Measurements from ENCODE around the gene XXYLT1. TPM values are rescaled to one million over a fixed set of nuclear protein-coding genes. Genes with fewer than 3 reads are reported as not detected.

XXYLT1 gene
- total RNA-seq, 2 experiments from 2014 or later: 8.8 to 9.6 TPM

- Mint-ChIP-seq H3K4me1 (peaks cover 9% of the 10 kb centered on the region), H3K9me3 (no peaks in the 10 kb centered on the region), H3K4me3 (peak overlapping the region; percentile 58), H3K27ac (no peak overlapping the region), H3K27me3 (no peaks in the 10 kb centered on the region), H3K36me3 (no peaks in the 10 kb centered on the region)
- DNase-seq: no peak
These were observed 165.0 kb downstream of the XXYLT1 start for GRCh38 chr3:195105841-195106417.

GRCh38 chr3:195105389-195105788 lies 165.6 kb downstream of the XXYLT1 start:
- H3K4me3 Mint-ChIP-seq: no peak overlapping the region
- H3K9me3 Mint-ChIP-seq: no peaks in the 10 kb centered on the region
- DNase-seq: no peak
- H3K36me3 Mint-ChIP-seq: no peaks in the 10 kb centered on the region
- no peaks in the 10 kb centered on the region for H3K27me3 Mint-ChIP-seq
- no peak overlapping the region for H3K27ac Mint-ChIP-seq
- H3K4me1 Mint-ChIP-seq: peaks cover 9% of the 10 kb centered on the region

GRCh38 chr3:195104340-195104739 lies 166.6 kb downstream of the XXYLT1 start:
- no peaks in the 10 kb centered on the region for H3K27me3 Mint-ChIP-seq
- no peaks in the 10 kb centered on the region for H3K9me3 Mint-ChIP-seq
- no peak overlapping the region for H3K4me3 Mint-ChIP-seq
- no peak overlapping the region for H3K27ac Mint-ChIP-seq
- no peaks in the 10 kb centered on the region for H3K36me3 Mint-ChIP-seq
- DNase-seq: no peak
- H3K4me1 Mint-ChIP-seq: peaks cover 9% of the 10 kb centered on the region

GRCh38 chr3:195103623-195104022 lies 167.3 kb downstream of the XXYLT1 start:
- Mint-ChIP-seq H3K36me3 (no peaks in the 10 kb centered on the region), H3K4me3 (no peak overlapping the region), H3K9me3 (no peaks in the 10 kb centered on the region), H3K27ac (no peak overlapping the region), H3K27me3 (no peaks in the 10 kb centered on the region), H3K4me1 (peaks cover 9% of the 10 kb centered on the region)
- no peak for DNase-seq

GRCh38 chr3:195102609-195103467 lies 168.1 kb downstream of the XXYLT1 start:
- H3K4me3 Mint-ChIP-seq: no peak overlapping the region
- H3K27ac Mint-ChIP-seq: no peak overlapping the region
- H3K4me1 Mint-ChIP-seq: peaks cover 14% of the 10 kb centered on the region
- H3K9me3 Mint-ChIP-seq: no peaks in the 10 kb centered on the region
- H3K36me3 Mint-ChIP-seq: no peaks in the 10 kb centered on the region
- H3K27me3 Mint-ChIP-seq: no peaks in the 10 kb centered on the region
- no peak for DNase-seq

GRCh38 chr3:195101927-195102608 lies 168.9 kb downstream of the XXYLT1 start:
- Mint-ChIP-seq H3K4me1 (peaks cover 14% of the 10 kb centered on the region), H3K36me3 (no peaks in the 10 kb centered on the region), H3K27me3 (no peaks in the 10 kb centered on the region), H3K27ac (no peak overlapping the region), H3K9me3 (no peaks in the 10 kb centered on the region), H3K4me3 (no peak overlapping the region)
- no peak for DNase-seq

- no peaks in the 10 kb centered on the region for H3K27me3 Mint-ChIP-seq
- H3K9me3 Mint-ChIP-seq: no peaks in the 10 kb centered on the region
- H3K36me3 Mint-ChIP-seq: no peaks in the 10 kb centered on the region
- DNase-seq: no peak
- peaks cover 13% of the 10 kb centered on the region for H3K4me1 Mint-ChIP-seq
- H3K27ac Mint-ChIP-seq: peak overlapping the region; percentile 40
- no peak overlapping the region for H3K4me3 Mint-ChIP-seq
These were observed 169.9 kb downstream of the XXYLT1 start for GRCh38 chr3:195101001-195101583.

- Mint-ChIP-seq H3K27ac (no peak overlapping the region), H3K27me3 (no peaks in the 10 kb centered on the region)
These were observed 170.8 kb downstream of the XXYLT1 start for GRCh38 chr3:195099951-195100785.

GRCh38 chr3:195098741-195099525 lies 172.0 kb downstream of the XXYLT1 start:
- peaks cover 3% of the 10 kb centered on the region for H3K36me3 Mint-ChIP-seq
- no peak overlapping the region for H3K27ac Mint-ChIP-seq
- H3K9me3 Mint-ChIP-seq: no peaks in the 10 kb centered on the region
- peaks cover 20% of the 10 kb centered on the region for H3K4me1 Mint-ChIP-seq
- no peaks in the 10 kb centered on the region for H3K27me3 Mint-ChIP-seq
- H3K4me3 Mint-ChIP-seq: no peak overlapping the region
- DNase-seq: no peak

More at GRCh38 chr3:195099951-195100785, 170.8 kb downstream of the XXYLT1 start:
- no peak for DNase-seq
- Mint-ChIP-seq H3K4me1 (peaks cover 16% of the 10 kb centered on the region), H3K4me3 (no peak overlapping the region), H3K9me3 (no peaks in the 10 kb centered on the region), H3K36me3 (no peaks in the 10 kb centered on the region)

GRCh38 chr3:195097331-195098255 lies 173.4 kb downstream of the XXYLT1 start:
- Mint-ChIP-seq H3K9me3 (no peaks in the 10 kb centered on the region), H3K4me1 (peaks cover 20% of the 10 kb centered on the region), H3K4me3 (no peak overlapping the region), H3K27ac (no peak overlapping the region), H3K36me3 (peaks cover 4% of the 10 kb centered on the region), H3K27me3 (no peaks in the 10 kb centered on the region)
- no peak for DNase-seq

- H3K27ac Mint-ChIP-seq: no peak overlapping the region
- H3K9me3 Mint-ChIP-seq: no peaks in the 10 kb centered on the region
- no peak overlapping the region for H3K4me3 Mint-ChIP-seq
- no peak for DNase-seq
- H3K27me3 Mint-ChIP-seq: no peaks in the 10 kb centered on the region
- peaks cover 4% of the 10 kb centered on the region for H3K36me3 Mint-ChIP-seq
- H3K4me1 Mint-ChIP-seq: peaks cover 16% of the 10 kb centered on the region
These were observed 174.3 kb downstream of the XXYLT1 start for GRCh38 chr3:195096484-195097330.

- H3K4me1 Mint-ChIP-seq: peaks cover 14% of the 10 kb centered on the region
- no peak overlapping the region for H3K27ac Mint-ChIP-seq
- no peak for DNase-seq
- H3K9me3 Mint-ChIP-seq: no peaks in the 10 kb centered on the region
- H3K27me3 Mint-ChIP-seq: no peaks in the 10 kb centered on the region
- peaks cover 4% of the 10 kb centered on the region for H3K36me3 Mint-ChIP-seq
- H3K4me3 Mint-ChIP-seq: no peak overlapping the region
These were observed 174.9 kb downstream of the XXYLT1 start for GRCh38 chr3:195096053-195096452.

Data from activated naive CD8-positive, alpha-beta T cell treated with anti-CD3 and anti-CD28 coated beads for 36 hours (primary cell).